Lower leg skin (tissue), 4 donors: Measurements from ENCODE around the gene RTP2. TPM values are rescaled to one million over a fixed set of nuclear protein-coding genes. Genes with fewer than 3 reads are reported as not detected.

Source experiments
- DNase-seq, 2 donors: peaks; one replicate each; pipeline ENCODE4 v3.0.0-alpha.2; 2019; ENCODE audit warnings: low spot score in 2 of 2
- H3K4me3 ChIP-seq: fragments of 200-600 bp; sonication (generic); 2 replicates; pipeline ENCODE4 v1.5.1; 2017; ENCODE audit warnings: mild to moderate bottlenecking, low read depth; ENCODE audit not compliant: poor library complexity, severe bottlenecking
- POLR2A ChIP-seq, 2 donors: fragments of 450-650 bp; IDR thresholded peaks; one replicate each; pipeline ENCODE4 v1.6.1; 2016 to 2017; ENCODE audit warnings: antibody characterized with exemption in 2 of 2, mild to moderate bottlenecking in 1 of 2, moderate library complexity in 1 of 2
- WGBS, 2 donors: methylation state at CpG; one replicate each; pipeline ENCODE4 v1.1.5; 2018; 5-methylcytosine and 5-hydroxymethylcytosine counted together
- intact Hi-C: fragments of 100-400 bp; cut with DNase I; formaldehyde crosslinking; loops from one replicate; pipeline ENCODE4 v1.15.0; 2023; ENCODE audit warnings: low total_unique reads
- total RNA-seq, 4 donors: library from RNA; depleted of rRNA; stranded (reverse); fragments of >200 nt; gene quantifications; one replicate each; pipeline ENCODE4 v1.1.0, GENCODE V29; 2016
- TF ChIP-seq, protein P1 (sequence below), 3 donors: fragments of 450-650 bp; IDR thresholded peaks; one replicate each; pipeline ENCODE4 v1.5.1; 2016; ENCODE audit warnings: antibody characterized with exemption in 3 of 3, mild to moderate bottlenecking in 3 of 3, moderate library complexity in 2 of 3

Gene RTP2
- total RNA-seq, 4 donors from 2014 or later, result not detected

DNA sequence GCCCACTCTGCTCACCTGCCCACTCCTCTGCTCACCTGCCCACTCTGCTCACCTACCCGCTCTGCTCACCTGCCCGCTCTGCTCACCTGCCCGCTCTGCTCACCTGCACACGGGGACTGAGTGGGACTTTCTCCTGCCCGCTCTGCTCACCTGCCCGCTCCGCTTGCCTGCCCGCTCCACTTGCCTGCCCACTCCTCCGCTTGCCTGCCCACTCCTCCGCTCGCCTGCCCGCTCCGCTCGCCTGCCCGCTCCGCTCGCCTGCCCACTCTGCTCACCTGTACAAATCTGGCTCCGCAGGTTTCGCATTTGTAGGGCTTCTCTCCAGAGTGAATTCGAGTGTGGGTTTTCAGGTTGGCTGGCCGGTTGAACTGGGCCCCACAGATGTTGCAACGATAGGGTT, 22.9 kb upstream of the RTP2 start:
- TF ChIP-seq POLR2A (IDR thresholded peaks at IDR 0.05), result no peak
- TF ChIP-seq, protein P1, sequence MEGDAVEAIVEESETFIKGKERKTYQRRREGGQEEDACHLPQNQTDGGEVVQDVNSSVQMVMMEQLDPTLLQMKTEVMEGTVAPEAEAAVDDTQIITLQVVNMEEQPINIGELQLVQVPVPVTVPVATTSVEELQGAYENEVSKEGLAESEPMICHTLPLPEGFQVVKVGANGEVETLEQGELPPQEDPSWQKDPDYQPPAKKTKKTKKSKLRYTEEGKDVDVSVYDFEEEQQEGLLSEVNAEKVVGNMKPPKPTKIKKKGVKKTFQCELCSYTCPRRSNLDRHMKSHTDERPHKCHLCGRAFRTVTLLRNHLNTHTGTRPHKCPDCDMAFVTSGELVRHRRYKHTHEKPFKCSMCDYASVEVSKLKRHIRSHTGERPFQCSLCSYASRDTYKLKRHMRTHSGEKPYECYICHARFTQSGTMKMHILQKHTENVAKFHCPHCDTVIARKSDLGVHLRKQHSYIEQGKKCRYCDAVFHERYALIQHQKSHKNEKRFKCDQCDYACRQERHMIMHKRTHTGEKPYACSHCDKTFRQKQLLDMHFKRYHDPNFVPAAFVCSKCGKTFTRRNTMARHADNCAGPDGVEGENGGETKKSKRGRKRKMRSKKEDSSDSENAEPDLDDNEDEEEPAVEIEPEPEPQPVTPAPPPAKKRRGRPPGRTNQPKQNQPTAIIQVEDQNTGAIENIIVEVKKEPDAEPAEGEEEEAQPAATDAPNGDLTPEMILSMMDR (IDR thresholded peaks at IDR 0.05), result no peak
- intact Hi-C loops, result no loop called here
- 78 to 90% methylated on average over 22 of the region's 22 CpGs for WGBS, 2 donors
- no peak overlapping the region for H3K4me3 ChIP-seq
- DNase-seq, result no peak

DNA sequence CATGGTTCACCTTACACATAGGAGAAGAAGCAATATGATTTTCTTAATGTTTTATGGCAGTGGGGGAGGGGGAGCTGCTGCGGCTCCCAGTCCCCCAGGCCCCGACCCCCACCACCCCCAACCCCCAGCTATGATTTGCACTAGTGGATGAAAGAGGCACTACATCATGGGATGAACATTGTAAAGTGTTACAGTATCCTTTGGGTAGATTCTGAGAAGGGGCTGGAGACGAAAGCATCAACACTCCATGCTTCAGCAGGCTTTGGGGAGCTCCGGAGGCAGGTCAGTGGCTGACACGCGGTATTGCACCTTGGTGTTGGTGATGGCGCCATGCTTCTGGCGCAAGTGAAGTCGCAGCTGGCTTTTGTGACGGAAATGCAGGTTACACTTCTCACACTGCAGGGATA, 19.9 kb upstream of the RTP2 start:
- no peak overlapping the region for H3K4me3 ChIP-seq
- intact Hi-C loops, result no loop called here
- DNase-seq, result no peak
- TF ChIP-seq, protein P1 (IDR thresholded peaks at IDR 0.05), result no peak
- no peak for TF ChIP-seq POLR2A (IDR thresholded peaks at IDR 0.05)
- WGBS, 2 donors, result 88 to 91% methylated on average over 10 of the region's 10 CpGs

DNA sequence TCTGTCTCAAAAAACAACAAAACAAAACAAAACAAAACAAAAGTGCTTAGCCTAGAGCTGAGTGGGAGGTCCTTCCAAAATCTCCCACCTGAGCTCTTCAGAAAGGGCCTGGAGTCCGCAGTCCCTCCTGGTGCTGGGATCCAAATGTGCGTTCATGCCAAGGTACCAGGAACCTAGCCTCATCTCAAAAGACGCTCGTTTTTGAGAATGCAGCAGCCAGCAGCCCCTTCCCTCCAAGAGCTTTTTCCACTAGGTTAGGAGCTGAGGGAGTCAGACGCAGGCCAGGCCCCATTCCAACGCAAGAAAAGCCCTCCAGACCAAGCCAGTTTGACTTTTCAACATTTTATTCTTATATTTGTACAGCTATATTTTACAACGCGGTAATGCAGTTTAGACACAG, 18.7 kb upstream of the RTP2 start:
- TF ChIP-seq POLR2A (IDR thresholded peaks at IDR 0.05), result no peak
- TF ChIP-seq, protein P1 (IDR thresholded peaks at IDR 0.05), result no peak
- 94 to 95% methylated on average over 8 of the region's 8 CpGs for whole genome bisulfite sequencing, 2 donors
- DNase-seq, result no peak
- intact Hi-C loops, result no loop called here
- no peak overlapping the region for H3K4me3 ChIP-seq

DNA sequence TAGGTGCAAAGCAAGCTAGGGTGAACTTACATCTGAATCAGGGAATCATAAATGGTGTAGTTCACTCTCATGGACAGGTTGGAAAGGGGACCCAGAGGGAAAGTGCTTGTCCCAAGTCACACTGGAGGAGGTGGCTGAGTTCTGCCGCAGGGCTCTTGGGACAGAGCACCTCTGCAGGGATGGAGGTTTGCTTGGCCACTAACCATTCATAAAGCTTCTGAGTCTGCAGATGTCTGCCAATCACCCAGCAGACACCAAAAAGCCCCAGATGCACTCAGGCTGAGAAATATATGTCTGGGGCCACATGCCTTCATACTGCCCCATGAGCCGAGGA, 17.9 kb upstream of the RTP2 start:
- TF ChIP-seq POLR2A (IDR thresholded peaks at IDR 0.05), result no peak
- TF ChIP-seq, protein P1 (IDR thresholded peaks at IDR 0.05), result no peak
- intact Hi-C loops, result no loop called here
- 94% methylated on average over 2 of the region's 2 CpGs for WGBS, 2 donors
- DNase-seq, result no peak
- no peak overlapping the region for H3K4me3 ChIP-seq

DNA sequence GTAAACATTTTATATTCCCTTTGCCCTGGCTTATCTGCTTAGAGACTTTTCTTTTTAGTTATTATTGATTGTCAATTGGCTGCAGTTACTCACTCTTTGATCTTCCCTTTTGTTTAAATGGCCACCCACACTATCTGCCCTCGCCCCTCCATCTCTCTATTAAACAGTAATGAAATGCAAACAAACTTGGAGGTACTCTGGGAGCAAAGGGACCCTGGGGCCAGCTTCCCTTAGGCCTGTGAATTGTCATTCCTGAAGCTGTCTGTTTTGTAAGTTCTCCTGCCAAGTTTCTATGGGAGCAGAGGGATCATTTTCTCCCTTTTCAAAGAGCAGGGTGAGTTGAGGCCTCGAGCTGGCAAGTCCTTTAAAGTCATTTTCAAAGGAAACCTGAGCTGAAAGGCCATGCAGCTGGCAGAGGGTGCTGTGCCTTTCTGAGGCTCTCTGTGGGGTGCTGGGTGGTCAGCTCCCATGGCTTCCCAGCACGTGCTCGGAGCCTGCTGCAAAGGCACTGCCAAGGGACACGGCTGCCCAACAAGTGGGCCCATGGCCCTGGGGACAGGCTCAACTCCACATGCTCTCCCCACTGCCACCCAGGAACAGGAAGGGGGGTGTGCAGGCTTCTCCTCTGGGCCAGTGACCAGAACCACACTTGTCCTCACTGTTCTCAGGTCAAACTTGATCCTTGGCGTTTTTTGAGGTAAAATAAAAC, 17.4 kb upstream of the RTP2 start:
- WGBS, 2 donors, result 53 to 60% methylated on average over 6 of the region's 6 CpGs
- intact Hi-C loops, result no loop called here
- TF ChIP-seq, protein P1 (IDR thresholded peaks at IDR 0.05), result no peak
- no peak for TF ChIP-seq POLR2A (IDR thresholded peaks at IDR 0.05)

DNA sequence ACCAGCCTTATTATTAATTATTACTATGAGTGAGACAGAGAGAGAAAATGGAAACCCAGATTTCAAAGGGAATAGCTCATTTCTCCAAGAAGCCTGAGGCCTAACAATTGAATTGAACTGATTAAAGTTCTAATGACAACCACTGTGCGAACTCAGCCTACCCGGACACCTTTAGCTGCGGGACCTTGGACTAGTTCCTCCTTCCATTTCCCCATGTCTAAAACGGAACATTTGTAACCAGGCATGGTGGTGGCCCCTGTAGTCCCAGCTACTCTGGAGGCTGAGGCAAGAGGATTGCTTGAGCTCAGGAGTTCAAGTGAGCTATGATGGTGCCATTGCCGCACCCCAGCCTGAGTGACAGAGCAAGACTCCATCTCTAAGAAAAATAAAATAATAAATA, 16.4 kb upstream of the RTP2 start:
- intact Hi-C loops, result no loop called here
- no peak for TF ChIP-seq POLR2A (IDR thresholded peaks at IDR 0.05)
- TF ChIP-seq, protein P1 (IDR thresholded peaks at IDR 0.05), result no peak
- H3K4me3 ChIP-seq, result no peak overlapping the region
- 84 to 95% methylated on average over 5 of the region's 5 CpGs for WGBS, 2 donors
- DNase-seq, result no peak

More for the DNA sequence above, 17.4 kb upstream of the RTP2 start:
- H3K4me3 ChIP-seq, result no peak overlapping the region
- DNase-seq, result no peak
